NOMO-1 (cell line): ENCODE results near the gene DOCK9.

ENCODE experiments used
- DNase-seq, 2 experiments: peaks; one replicate each; lab custom pipeline; 2025; ENCODE audit not compliant: unreplicated experiment in 2 of 2; lab: John Stamatoyannopoulos, UW

Gene DOCK9

GRCh38 chr13:98978280-98978679 lies 416 bp upstream of the DOCK9 start:
- DNase-seq, result no peak

- no peak for DNase-seq
Observed at GRCh38 chr13:98976941-98977340, 923 bp downstream of the DOCK9 start.

GRCh38 chr13:98976338-98976737 lies 1.5 kb downstream of the DOCK9 start:
- DNase-seq, result peak; percentile 23 to 54

GRCh38 chr13:98975822-98976261 lies 2.0 kb downstream of the DOCK9 start:
- DNase-seq, result peak; percentile 26 to 57

GRCh38 chr13:98974053-98974452 lies 3.8 kb downstream of the DOCK9 start:
- peak; percentile 73 to 90 for DNase-seq

- DNase-seq, result no peak
Observed at GRCh38 chr13:98972627-98973026, 5.2 kb downstream of the DOCK9 start.

GRCh38 chr13:98972059-98972458 lies 5.8 kb downstream of the DOCK9 start:
- DNase-seq, result no peak

GRCh38 chr13:98970330-98970729 lies 7.5 kb downstream of the DOCK9 start:
- no peak for DNase-seq

GRCh38 chr13:98967491-98967890 lies 10.4 kb downstream of the DOCK9 start:
- no peak for DNase-seq

- no peak for DNase-seq
Observed at GRCh38 chr13:98966019-98966418, 11.8 kb downstream of the DOCK9 start.

- DNase-seq, result no peak
Observed at GRCh38 chr13:98965325-98965724, 12.5 kb downstream of the DOCK9 start.

GRCh38 chr13:98963917-98964316 lies 13.9 kb downstream of the DOCK9 start:
- DNase-seq, result no peak

GRCh38 chr13:98962901-98963590 lies 14.8 kb downstream of the DOCK9 start:
- DNase-seq, result no peak

- DNase-seq, result no peak
Observed at GRCh38 chr13:98961503-98962105, 16.3 kb downstream of the DOCK9 start.

GRCh38 chr13:98960606-98961502 lies 17.0 kb downstream of the DOCK9 start:
- no peak for DNase-seq

- no peak for DNase-seq
Observed at GRCh38 chr13:98959786-98960605, 17.9 kb downstream of the DOCK9 start.

GRCh38 chr13:98959291-98959690 lies 18.6 kb downstream of the DOCK9 start:
- DNase-seq, result no peak

- DNase-seq, result no peak
Observed at GRCh38 chr13:98958443-98958794, 19.4 kb downstream of the DOCK9 start.

- no peak for DNase-seq
Observed at GRCh38 chr13:98957731-98958442, 20.0 kb downstream of the DOCK9 start.

- DNase-seq, result no peak
Observed at GRCh38 chr13:98955336-98955735, 22.5 kb downstream of the DOCK9 start.
